AG20443 (cell line): ENCODE results near the gene DCC.
A peak's percentile ranks its signal among the peaks of the same experiment; 100 is the strongest.

ENCODE experiments used
- DNase-seq: peaks from one replicate; pipeline ENCODE4 v3.0.0; 2012; ENCODE audit warnings: low spot score, mixed read lengths

Gene DCC

GRCh38 chr18:52602820-52603219 is 262.8 kb downstream of the DCC start:
- DNase-seq: no peak

GRCh38 chr18:52605345-52605744 is 265.3 kb downstream of the DCC start:
- DNase-seq: no peak

GRCh38 chr18:52607985-52608384 is 268.0 kb downstream of the DCC start:
- no peak for DNase-seq

GRCh38 chr18:52610451-52611115 is 270.6 kb downstream of the DCC start:
- no peak for DNase-seq

- no peak for DNase-seq
Observed at GRCh38 chr18:52612406-52612805, 272.4 kb downstream of the DCC start.

- no peak for DNase-seq
Observed at GRCh38 chr18:52615321-52615720, 275.3 kb downstream of the DCC start.

- DNase-seq: no peak
Observed at GRCh38 chr18:52615943-52616342, 275.9 kb downstream of the DCC start.

- no peak for DNase-seq
Observed at GRCh38 chr18:52617931-52618330, 277.9 kb downstream of the DCC start.

GRCh38 chr18:52620926-52621439 is 281.0 kb downstream of the DCC start:
- no peak for DNase-seq

GRCh38 chr18:52624702-52625101 is 284.7 kb downstream of the DCC start:
- no peak for DNase-seq

GRCh38 chr18:52636536-52636935 is 296.5 kb downstream of the DCC start:
- DNase-seq: no peak

- no peak for DNase-seq
Observed at GRCh38 chr18:52648201-52648600, 308.2 kb downstream of the DCC start.

- no peak for DNase-seq
Observed at GRCh38 chr18:52652391-52652790, 312.4 kb downstream of the DCC start.

GRCh38 chr18:52657043-52657805 is 317.2 kb downstream of the DCC start:
- no peak for DNase-seq

GRCh38 chr18:52667463-52668065 is 327.6 kb downstream of the DCC start:
- no peak for DNase-seq

- no peak for DNase-seq
Observed at GRCh38 chr18:52670896-52671295, 330.9 kb downstream of the DCC start.

- DNase-seq: no peak
Observed at GRCh38 chr18:52678034-52678433, 338.0 kb downstream of the DCC start.

GRCh38 chr18:52678551-52678950 is 338.6 kb downstream of the DCC start:
- DNase-seq: no peak

GRCh38 chr18:52679354-52679753 is 339.4 kb downstream of the DCC start:
- DNase-seq: no peak

- DNase-seq: no peak
Observed at GRCh38 chr18:52682260-52682659, 342.3 kb downstream of the DCC start.

- no peak for DNase-seq
Observed at GRCh38 chr18:52685316-52685715, 345.3 kb downstream of the DCC start.

GRCh38 chr18:52691841-52692240 is 351.8 kb downstream of the DCC start:
- no peak for DNase-seq

- DNase-seq: peak; percentile 15
Observed at GRCh38 chr18:52694804-52695203, 354.8 kb downstream of the DCC start.
